ENCODE results near the gene C18orf32. TPM values are rescaled to one million over a fixed set of nuclear protein-coding genes. Genes with fewer than 3 reads are reported as not detected.

The C18orf32 gene
- polyA plus RNA-seq, 2 of the 4 experiments (the other 2 are of a cell fraction): 12.7 to 59.1 TPM

DNA sequence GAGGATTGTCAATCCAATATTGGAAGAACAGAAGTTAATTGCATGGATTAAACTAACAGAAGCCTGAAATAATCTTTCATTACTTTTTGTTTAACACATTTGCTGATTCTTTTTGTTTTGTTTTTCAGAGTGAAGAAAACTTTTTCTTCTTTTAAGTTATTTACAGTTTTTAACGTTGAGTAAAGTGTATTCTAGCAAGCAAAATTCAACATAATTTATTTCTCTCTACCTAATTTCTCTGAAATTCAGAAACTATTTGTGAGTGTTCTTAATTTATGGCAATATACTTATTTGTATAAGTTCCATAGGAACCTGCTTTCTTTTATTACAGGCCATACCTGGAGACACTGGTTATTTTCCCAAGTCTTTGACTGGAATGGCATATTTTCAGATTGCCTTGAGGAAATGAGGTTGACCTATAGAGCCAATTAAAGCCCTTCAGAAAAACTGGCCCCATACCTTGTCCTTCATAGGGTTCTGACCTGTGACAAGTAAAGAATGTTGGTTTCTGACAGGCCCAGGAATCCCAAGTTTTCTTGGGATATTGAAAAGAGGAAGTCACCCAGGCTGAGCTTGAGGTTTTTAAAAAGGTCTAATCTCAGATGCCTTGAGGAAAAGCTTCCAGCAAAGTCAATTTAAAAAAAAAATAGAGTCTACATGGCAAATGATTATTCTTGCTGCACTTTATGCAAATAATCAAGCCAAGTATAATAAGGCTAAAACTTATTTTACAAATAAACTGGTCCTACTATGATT, 48.0 kb upstream of the C18orf32 start:
- FAIRE-seq: no peak
- WGBS (ENCODE audit: missing lambda C conversion rate): 54% methylated on average over 1 of the region's 1 CpG
- CTCF ChIA-PET: interaction anchor here (1.0 to 1.4 kb wide), 2 partner anchors 21 to 324 kb away, joined by 3 to 5 read pairs; no protein-coding TSS in a partner anchor

GRCh38 chr18:49531678-49532153, 44.7 kb upstream of the C18orf32 start:
- CTCF ChIA-PET: interaction anchor here (0.6 to 1.0 kb wide), 2 partner anchors 10 to 234 kb away, joined by 3 to 5 read pairs; no protein-coding TSS in a partner anchor
- ATAC-seq (no peak), DNase-seq (ENCODE audit: low read depth in 1 of 2, low spot score in 1 of 2) (no peak), FAIRE-seq (no peak)
- POLR2A ChIA-PET: no interaction called here
- H3K4me1 ChIP-seq: peaks cover 6% of the 10 kb centered on the region; the same call in 1 of the 3 replicates
- H3K9me3 ChIP-seq: no peaks in the 10 kb centered on the region
- 83% methylated on average over 10 of the region's 10 CpGs for WGBS (ENCODE audit: missing lambda C conversion rate)
- H3K27ac ChIP-seq: no peak overlapping the region
- no peak overlapping the region for H3K4me2 ChIP-seq
- H3K4me3 ChIP-seq: no peak overlapping the region
- TF ChIP-seq MAFK (IDR thresholded peaks at IDR 0.05; ENCODE audit: partially characterized antibody): no peak
- no peak for TF ChIP-seq CHD4 (IDR thresholded peaks at IDR 0.05; ENCODE audit: borderline replicate concordance)
- no peak for TF ChIP-seq EHF (CRISPR knock-in tag; IDR thresholded peaks at IDR 0.05)
- no peak for TF ChIP-seq PHF8 (IDR thresholded peaks at IDR 0.05; ENCODE audit: borderline replicate concordance, low read depth)
- no peak for TF ChIP-seq TP53 (CRISPR knock-in tag; IDR thresholded peaks at IDR 0.05)
- no peak for TF ChIP-seq RFX5 (IDR thresholded peaks at IDR 0.05)
- TF ChIP-seq KDM5A (IDR thresholded peaks at IDR 0.05): no peak
- TF ChIP-seq RARB (CRISPR knock-in tag; IDR thresholded peaks at IDR 0.05): no peak
- TF ChIP-seq, protein P1, sequence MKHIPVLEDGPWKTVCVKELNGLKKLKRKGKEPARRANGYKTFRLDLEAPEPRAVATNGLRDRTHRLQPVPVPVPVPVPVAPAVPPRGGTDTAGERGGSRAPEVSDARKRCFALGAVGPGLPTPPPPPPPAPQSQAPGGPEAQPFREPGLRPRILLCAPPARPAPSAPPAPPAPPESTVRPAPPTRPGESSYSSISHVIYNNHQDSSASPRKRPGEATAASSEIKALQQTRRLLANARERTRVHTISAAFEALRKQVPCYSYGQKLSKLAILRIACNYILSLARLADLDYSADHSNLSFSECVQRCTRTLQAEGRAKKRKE (CRISPR knock-in tag; IDR thresholded peaks at IDR 0.05; ENCODE audit: low read depth): no peak

More for the DNA sequence above, 48.0 kb upstream of the C18orf32 start:
- Histone ChIP-seq H3K4me3 (no peak overlapping the region), H3K9me3 (no peaks in the 10 kb centered on the region), H3K4me2 (no peak overlapping the region), H3K27ac (no peak overlapping the region), H3K4me1 (no peaks in the 10 kb centered on the region)
- POLR2A ChIA-PET: no interaction called here
- no peak for ATAC-seq
- no peak for TF ChIP-seq RAD21 (conservative IDR thresholded peaks at IDR 0.05 in 1 of 2, IDR thresholded peaks at IDR 0.05 in 1 of 2)
- TF ChIP-seq, protein P1 (CRISPR knock-in tag; IDR thresholded peaks at IDR 0.05; ENCODE audit: low read depth): no peak
- no peak for TF ChIP-seq CTCF (IDR thresholded peaks at IDR 0.05)
- no peak for TF ChIP-seq CHD2 (IDR thresholded peaks at IDR 0.05; ENCODE audit: low read length, partially characterized antibody)
- TF ChIP-seq SMC3 (IDR thresholded peaks at IDR 0.05): no peak
- no peak for TF ChIP-seq CHD4 (IDR thresholded peaks at IDR 0.05; ENCODE audit: borderline replicate concordance)
- no peak for TF ChIP-seq HOXB5 (CRISPR knock-in tag; IDR thresholded peaks at IDR 0.05)
- no peak for TF ChIP-seq POLR2AphosphoS2 (conservative IDR thresholded peaks at IDR 0.05; ENCODE audit: low read length)
- TF ChIP-seq RCOR1 (IDR thresholded peaks at IDR 0.05; ENCODE audit: low read depth, low read length): no peak
- no peak for DNase-seq (ENCODE audit: low read depth in 1 of 2, low spot score in 1 of 2)

DNA sequence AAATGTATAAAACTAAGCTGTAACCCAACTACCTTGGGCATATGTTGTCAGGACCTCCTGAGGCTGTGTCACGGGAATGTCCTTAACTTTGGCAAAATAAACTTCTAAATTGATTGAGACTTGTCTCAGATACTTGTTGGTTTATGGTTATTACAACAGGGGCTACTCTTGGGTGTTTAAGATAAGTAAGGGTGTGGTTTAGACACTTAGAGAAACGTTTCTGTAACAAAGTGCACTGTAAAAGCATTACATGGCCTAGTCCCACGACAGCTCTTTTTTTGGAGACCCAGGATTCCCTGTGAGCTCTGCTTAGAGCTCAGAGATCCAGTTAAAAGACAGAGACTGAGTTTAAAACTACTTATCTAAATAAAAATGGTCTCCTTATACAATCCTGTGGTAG, 42.6 kb upstream of the C18orf32 start:
- ChIA-PET CTCF (interaction anchor here (1.2 to 1.7 kb wide), 3 partner anchors 19 to 331 kb away, joined by 3 to 5 read pairs (median 4); no protein-coding TSS in a partner anchor), POLR2A (no interaction called here)
- WGBS (ENCODE audit: missing lambda C conversion rate): 59% methylated on average over 3 of the region's 3 CpGs
- ATAC-seq (no peak), DNase-seq (ENCODE audit: low read depth in 1 of 2, low spot score in 1 of 2) (no peak), FAIRE-seq (no peak)
- no peak overlapping the region for H3K4me2 ChIP-seq
- no peak overlapping the region for H3K27ac ChIP-seq
- no peak overlapping the region for H3K4me3 ChIP-seq
- peaks cover 6% of the 10 kb centered on the region; the same call in 1 of the 3 replicates for H3K4me1 ChIP-seq
- no peaks in the 10 kb centered on the region for H3K9me3 ChIP-seq
- TF ChIP-seq ESRRA (IDR thresholded peaks at IDR 0.05; ENCODE audit: borderline replicate concordance, low read length): no peak
- TF ChIP-seq RFX5 (IDR thresholded peaks at IDR 0.05): no peak
- TF ChIP-seq CBX2 (IDR thresholded peaks at IDR 0.05; ENCODE audit: borderline replicate concordance, low read depth): no peak
- TF ChIP-seq EHMT2 (IDR thresholded peaks at IDR 0.05; ENCODE audit: low read depth): no peak
- TF ChIP-seq MYC (IDR thresholded peaks at IDR 0.05; ENCODE audit: borderline replicate concordance, low read length): no peak
- TF ChIP-seq FOXS1 (CRISPR knock-in tag; IDR thresholded peaks at IDR 0.05): no peak
- TF ChIP-seq CEBPB (IDR thresholded peaks at IDR 0.05): no peak
- TF ChIP-seq TFCP2L1 (CRISPR knock-in tag; IDR thresholded peaks at IDR 0.05): no peak
- no peak for TF ChIP-seq HOXB5 (CRISPR knock-in tag; IDR thresholded peaks at IDR 0.05)
- no peak for TF ChIP-seq RAD21 (conservative IDR thresholded peaks at IDR 0.05 in 1 of 2, IDR thresholded peaks at IDR 0.05 in 1 of 2)
- no peak for TF ChIP-seq MAX (IDR thresholded peaks at IDR 0.05)
- no peak for TF ChIP-seq KDM5A (IDR thresholded peaks at IDR 0.05)
- TF ChIP-seq CHD2 (IDR thresholded peaks at IDR 0.05; ENCODE audit: low read length, partially characterized antibody): no peak
- no peak for TF ChIP-seq BCL3 (IDR thresholded peaks at IDR 0.05)
- no peak for TF ChIP-seq POLR2AphosphoS2 (conservative IDR thresholded peaks at IDR 0.05; ENCODE audit: low read length)

All from A549 (cell line).